MM.1S (cell line): Measurements from ENCODE around the gene LAPTM4A.

Experiments used
- DNase-seq: peaks from one replicate; pipeline ENCODE4 v3.0.0-alpha.2; 2015
- H2AFZ ChIP-seq: fragments of 300-600 bp; sonication (generic); 2 replicates; pipeline ENCODE4 v1.6.0; 2016; ENCODE audit warnings: antibody characterized with exemption, low read length
- H3F3A ChIP-seq: fragments of 300-600 bp; sonication (generic); 2 replicates; pipeline ENCODE4 v1.6.1; 2016; ENCODE audit warnings: mild to moderate bottlenecking, antibody characterized with exemption, low read length, moderate library complexity, mixed read lengths; ENCODE audit not compliant: insufficient read depth
- H3K27ac ChIP-seq: fragments of 300-600 bp; sonication (generic); 2 replicates; pipeline ENCODE4 v1.5.1; 2016; ENCODE audit warnings: mild to moderate bottlenecking, low read length
- H3K27me3 ChIP-seq: fragments of 300-600 bp; sonication (generic); replicated peaks from 2 replicates; pipeline ENCODE4 v1.6.0; 2016; ENCODE audit warnings: low read length; ENCODE audit not compliant: insufficient read depth
- H3K36me3 ChIP-seq: fragments of 300-600 bp; sonication (generic); replicated peaks from 2 replicates; pipeline ENCODE4 v1.6.1; 2016; ENCODE audit warnings: mild to moderate bottlenecking, low read length, mixed read lengths; ENCODE audit not compliant: insufficient read depth
- H3K4me1 ChIP-seq: fragments of 300-600 bp; sonication (generic); 2 replicates; pipeline ENCODE4 v1.6.1; 2016; ENCODE audit warnings: low read length, mixed read lengths
- H3K4me2 ChIP-seq: fragments of 300-600 bp; sonication (generic); 2 replicates; pipeline ENCODE4 v1.6.0; 2016; ENCODE audit warnings: low read depth, low read length
- H3K4me3 ChIP-seq: fragments of 300-600 bp; sonication (generic); 2 replicates; pipeline ENCODE4 v1.5.1; 2016; ENCODE audit warnings: low read length, mixed read lengths
- H3K79me2 ChIP-seq: fragments of 300-600 bp; sonication (generic); 2 replicates; pipeline ENCODE4 v1.6.1; 2016; ENCODE audit warnings: mixed run types, low read length, mixed read lengths
- H3K9ac ChIP-seq: fragments of 300-600 bp; sonication (generic); 2 replicates; pipeline ENCODE4 v1.6.1; 2016; ENCODE audit warnings: low read length, mixed read lengths
- H3K9me2 ChIP-seq: fragments of 300-600 bp; sonication (generic); replicated peaks from 2 replicates; pipeline ENCODE4 v1.6.1; 2016; ENCODE audit warnings: mild to moderate bottlenecking, low read length, mixed read lengths; ENCODE audit not compliant: insufficient read depth
- H3K9me3 ChIP-seq: fragments of 300-600 bp; sonication (generic); replicated peaks from 2 replicates; pipeline ENCODE4 v1.6.1; 2016; ENCODE audit warnings: mild to moderate bottlenecking, low read length, mixed read lengths; ENCODE audit not compliant: insufficient read depth
- H4K20me1 ChIP-seq: fragments of 300-600 bp; sonication (generic); 2 replicates; pipeline ENCODE4 v1.6.1; 2016; ENCODE audit warnings: mild to moderate bottlenecking, low read length, moderate library complexity, mixed read lengths; ENCODE audit not compliant: insufficient read depth
- EZH2 ChIP-seq: fragments of 300-600 bp; sonication (generic); optimal IDR thresholded peaks from 2 replicates; pipeline ENCODE3; 2017; ENCODE audit warnings: low read depth, mild to moderate bottlenecking, antibody characterized with exemption, low read length, mixed read lengths
- EZH2phosphoT487 ChIP-seq: fragments of 300-600 bp; sonication (generic); IDR thresholded peaks from 2 replicates; pipeline ENCODE4 v1.6.1; 2018; ENCODE audit warnings: antibody characterized with exemption, low read length
- TF ChIP-seq, protein P1 (sequence below): fragments of 300-600 bp; sonication (generic); IDR thresholded peaks from 2 replicates; pipeline ENCODE4 v1.5.1; 2016; ENCODE audit warnings: antibody characterized with exemption, low read length, mixed read lengths

Gene LAPTM4A

DNA sequence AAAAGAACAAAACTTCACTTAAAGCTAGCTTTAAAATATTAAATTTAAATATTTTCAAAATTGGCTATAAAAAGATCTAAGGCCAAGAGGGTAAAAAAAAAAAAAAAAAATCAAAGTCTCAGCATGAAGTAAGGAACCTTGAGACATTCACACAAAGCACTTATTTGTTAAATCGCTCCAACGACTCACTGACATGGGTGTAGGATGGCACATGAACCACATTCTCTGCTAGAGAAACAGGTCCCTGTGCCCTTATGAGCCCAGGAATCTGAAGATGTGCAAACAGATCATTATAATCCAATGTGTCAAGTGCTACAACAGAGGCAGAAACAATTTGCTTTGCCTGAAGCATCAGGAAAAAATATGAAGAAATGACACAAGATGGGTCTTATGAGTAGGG lies 13.8 kb downstream of the LAPTM4A start:
- Histone ChIP-seq H3K4me2 (no peak overlapping the region), H4K20me1 (no peaks in the 10 kb centered on the region; the same call in 1 of the 2 replicates)

DNA sequence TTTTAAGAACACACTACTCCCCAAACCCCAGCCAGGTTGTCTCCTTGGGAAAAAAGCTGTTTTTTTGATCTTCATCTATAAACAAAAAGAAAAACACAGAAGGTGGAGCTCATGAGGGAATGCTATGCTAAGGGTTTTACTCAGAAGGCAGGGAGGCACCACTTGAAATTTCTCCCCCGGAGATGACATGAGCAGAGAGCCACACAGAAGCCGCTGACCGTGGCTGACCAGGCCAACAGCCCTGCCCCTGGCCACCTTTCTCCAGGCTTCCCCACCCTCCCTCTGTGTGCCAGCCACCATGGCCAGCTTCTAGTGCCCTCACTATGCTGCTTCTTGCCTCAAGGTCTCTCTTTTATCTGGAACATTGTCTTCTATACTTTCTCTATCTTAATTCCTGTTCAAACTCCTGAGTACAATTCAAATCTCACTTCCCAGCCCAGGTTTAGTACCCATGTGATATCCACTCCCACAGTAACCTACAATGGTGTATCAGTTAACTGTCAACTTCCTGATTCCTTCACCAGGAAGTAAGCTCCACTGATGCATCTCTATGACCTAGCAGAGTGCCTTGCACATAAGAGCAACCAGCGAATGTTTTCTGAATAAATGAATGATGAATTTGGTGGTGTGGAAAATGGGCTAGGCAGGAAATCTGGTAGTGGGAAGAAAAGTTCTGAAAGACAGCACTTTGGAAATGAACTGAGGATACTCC lies 15.3 kb downstream of the LAPTM4A start:
- TF ChIP-seq, protein P1, sequence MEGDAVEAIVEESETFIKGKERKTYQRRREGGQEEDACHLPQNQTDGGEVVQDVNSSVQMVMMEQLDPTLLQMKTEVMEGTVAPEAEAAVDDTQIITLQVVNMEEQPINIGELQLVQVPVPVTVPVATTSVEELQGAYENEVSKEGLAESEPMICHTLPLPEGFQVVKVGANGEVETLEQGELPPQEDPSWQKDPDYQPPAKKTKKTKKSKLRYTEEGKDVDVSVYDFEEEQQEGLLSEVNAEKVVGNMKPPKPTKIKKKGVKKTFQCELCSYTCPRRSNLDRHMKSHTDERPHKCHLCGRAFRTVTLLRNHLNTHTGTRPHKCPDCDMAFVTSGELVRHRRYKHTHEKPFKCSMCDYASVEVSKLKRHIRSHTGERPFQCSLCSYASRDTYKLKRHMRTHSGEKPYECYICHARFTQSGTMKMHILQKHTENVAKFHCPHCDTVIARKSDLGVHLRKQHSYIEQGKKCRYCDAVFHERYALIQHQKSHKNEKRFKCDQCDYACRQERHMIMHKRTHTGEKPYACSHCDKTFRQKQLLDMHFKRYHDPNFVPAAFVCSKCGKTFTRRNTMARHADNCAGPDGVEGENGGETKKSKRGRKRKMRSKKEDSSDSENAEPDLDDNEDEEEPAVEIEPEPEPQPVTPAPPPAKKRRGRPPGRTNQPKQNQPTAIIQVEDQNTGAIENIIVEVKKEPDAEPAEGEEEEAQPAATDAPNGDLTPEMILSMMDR, result no peak
- no peak for TF ChIP-seq EZH2phosphoT487
- TF ChIP-seq EZH2, result no peak
- Histone ChIP-seq H3K4me3 (no peak overlapping the region), H2AFZ (no peak overlapping the region), H3K4me1 (no peaks in the 10 kb centered on the region), H3K36me3 (peaks cover 5% of the 10 kb centered on the region), H3K9ac (no peak overlapping the region), H3K9me2 (no peaks in the 10 kb centered on the region), H3K9me3 (no peaks in the 10 kb centered on the region), H3K27me3 (no peaks in the 10 kb centered on the region), H3K27ac (no peak overlapping the region), H3K79me2 (no peaks in the 10 kb centered on the region; the same call in 1 of the 2 replicates), H3F3A (no peaks in the 10 kb centered on the region), H3K4me2 (no peak overlapping the region), H4K20me1 (no peaks in the 10 kb centered on the region)
- no peak for DNase-seq

More for the DNA sequence above, 13.8 kb downstream of the LAPTM4A start:
- DNase-seq, result no peak
- H3K9ac ChIP-seq, result no peak overlapping the region
- no peaks in the 10 kb centered on the region for H3K9me2 ChIP-seq
- peaks cover 5% of the 10 kb centered on the region for H3K36me3 ChIP-seq
- H2AFZ ChIP-seq, result no peak overlapping the region
- TF ChIP-seq, protein P1, result no peak
- no peak for TF ChIP-seq EZH2
- no peak for TF ChIP-seq EZH2phosphoT487
- no peaks in the 10 kb centered on the region for H3K27me3 ChIP-seq
- H3K4me3 ChIP-seq, result no peak overlapping the region
- H3K4me1 ChIP-seq, result no peaks in the 10 kb centered on the region
- peaks cover 15% of the 10 kb centered on the region for H3K79me2 ChIP-seq
- H3K9me3 ChIP-seq, result no peaks in the 10 kb centered on the region
- no peak overlapping the region for H3K27ac ChIP-seq
- no peaks in the 10 kb centered on the region for H3F3A ChIP-seq

DNA sequence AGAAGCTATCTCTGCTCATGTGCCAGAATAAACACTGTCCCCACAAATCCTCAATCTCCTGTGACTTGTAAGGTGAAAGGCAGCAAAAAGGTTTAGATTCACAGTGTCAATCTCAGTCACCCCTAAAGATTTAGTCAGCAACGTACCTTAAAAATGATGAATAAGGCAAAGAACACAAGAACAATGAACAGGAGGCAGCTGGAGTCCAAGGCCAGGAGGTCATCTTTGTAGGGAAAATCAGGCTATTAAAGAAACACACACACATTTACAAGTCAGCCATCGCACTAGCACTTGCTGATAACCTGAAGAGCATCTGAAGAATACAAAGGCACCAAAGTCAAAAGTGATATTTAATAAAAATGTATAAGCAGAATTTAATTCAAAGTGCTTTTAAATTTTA lies 16.6 kb downstream of the LAPTM4A start:
- Histone ChIP-seq H3K9me2 (no peaks in the 10 kb centered on the region), H4K20me1 (no peaks in the 10 kb centered on the region), H3F3A (no peaks in the 10 kb centered on the region), H3K4me2 (no peak overlapping the region), H3K9me3 (no peaks in the 10 kb centered on the region), H3K79me2 (no peaks in the 10 kb centered on the region; the same call in 1 of the 2 replicates), H3K36me3 (peaks cover 5% of the 10 kb centered on the region), H3K4me3 (no peak overlapping the region), H3K9ac (no peak overlapping the region), H3K27me3 (no peaks in the 10 kb centered on the region), H3K27ac (no peak overlapping the region), H2AFZ (no peak overlapping the region), H3K4me1 (no peaks in the 10 kb centered on the region)
- no peak for DNase-seq
- TF ChIP-seq EZH2 (no peak), EZH2phosphoT487 (no peak)
- TF ChIP-seq, protein P1, result no peak
